Activated T-cell treated with anti-CD3 and anti-CD28 coated beads, Interleukin-2, amount 50 U/mL, for 1 hour (primary cell): Measurements from ENCODE around the gene NDUFB6.
"Not testable (repeated sequence)": the region's sequence is repeated elsewhere in the genome, so short reads cannot be mapped to it uniquely, and the experiment has no call there.

Experiments used
- DNase-seq: peaks from one replicate; pipeline ENCODE4 v3.0.0-alpha.2; 2020

The NDUFB6 gene

DNA sequence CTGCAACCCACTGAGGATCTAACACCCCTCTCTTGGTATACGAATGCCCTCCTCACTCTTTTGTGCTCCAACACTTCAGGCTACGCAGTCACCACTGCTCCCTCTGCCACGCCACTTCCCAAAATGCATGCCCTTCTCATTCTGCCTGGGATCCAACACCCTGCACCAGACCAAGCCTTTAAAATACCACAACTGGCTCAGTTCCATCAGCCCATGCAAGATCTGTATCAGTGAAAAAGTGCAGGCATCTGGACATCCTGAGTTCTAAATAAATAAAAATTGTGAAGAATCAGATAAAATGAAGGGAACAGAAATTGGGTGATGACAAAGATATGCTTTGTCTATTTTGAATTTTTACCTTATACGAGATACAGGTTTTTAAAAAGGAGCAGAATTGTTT lies 2.7 kb downstream of the NDUFB6 start:
- no peak for DNase-seq

DNA sequence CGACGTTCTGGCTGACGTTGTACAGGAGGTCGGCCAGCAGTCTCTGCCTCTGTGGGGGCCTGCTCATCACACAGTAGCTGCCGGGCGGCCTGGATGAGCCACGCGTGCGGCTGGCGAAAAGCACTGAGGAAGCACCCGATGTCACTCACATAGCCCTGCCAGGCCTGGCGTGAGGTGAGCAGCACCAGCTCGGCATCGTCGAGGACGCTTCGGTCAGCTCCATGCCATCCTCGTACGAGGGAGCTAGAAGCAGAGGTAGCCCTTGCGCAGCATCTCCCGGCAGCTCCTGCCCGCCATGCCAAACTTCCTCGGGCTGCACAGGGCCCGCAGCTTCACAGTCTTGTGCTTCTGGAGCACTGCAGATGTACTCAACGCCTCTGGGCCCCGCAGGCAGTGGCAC lies 6.2 kb downstream of the NDUFB6 start:
- DNase-seq = no peak

DNA sequence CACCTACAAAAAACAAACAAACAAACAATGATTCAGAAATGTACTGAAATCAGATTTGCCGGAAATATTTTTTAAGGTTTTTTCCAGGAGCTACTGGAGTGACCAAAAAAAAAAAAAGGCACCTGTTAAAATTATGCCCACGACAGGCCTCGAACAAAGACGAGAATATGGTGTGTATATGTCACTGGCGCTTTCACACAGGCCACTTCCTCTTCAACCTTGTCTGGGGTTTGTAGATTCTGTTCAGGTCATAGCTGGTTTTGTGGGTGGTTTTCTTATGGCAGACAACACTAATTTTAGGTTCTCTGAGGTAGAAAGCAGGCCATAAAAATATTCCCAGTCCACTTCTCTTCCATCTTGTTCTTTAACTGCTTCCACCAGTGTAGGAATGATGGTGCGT lies 7.0 kb downstream of the NDUFB6 start:
- DNase-seq = no peak

DNA sequence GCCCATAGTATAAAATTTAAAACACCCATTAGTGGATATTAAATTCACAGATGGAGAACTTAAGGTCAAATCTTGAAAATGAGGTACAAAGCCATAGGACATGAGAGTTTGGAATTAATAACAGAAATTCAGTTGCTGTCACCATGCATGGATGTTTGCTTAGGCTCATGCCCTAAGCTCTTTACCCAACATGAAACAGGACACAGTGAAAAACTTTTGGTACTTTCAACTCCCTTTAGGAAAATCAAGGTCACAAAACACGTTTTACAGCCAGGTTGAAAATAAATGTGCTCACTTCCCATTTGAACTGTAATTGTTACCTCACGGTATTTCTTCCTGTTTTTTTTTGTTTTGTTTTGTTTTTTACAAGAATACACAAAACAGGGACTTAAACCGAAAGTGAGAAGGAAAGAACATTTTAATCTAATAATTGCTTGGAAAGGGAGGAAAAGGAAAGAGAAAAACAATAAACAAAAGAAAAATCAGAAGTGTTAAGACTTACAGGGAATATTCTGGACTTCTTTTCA lies 14.5 kb downstream of the NDUFB6 start:
- DNase-seq = no peak

DNA sequence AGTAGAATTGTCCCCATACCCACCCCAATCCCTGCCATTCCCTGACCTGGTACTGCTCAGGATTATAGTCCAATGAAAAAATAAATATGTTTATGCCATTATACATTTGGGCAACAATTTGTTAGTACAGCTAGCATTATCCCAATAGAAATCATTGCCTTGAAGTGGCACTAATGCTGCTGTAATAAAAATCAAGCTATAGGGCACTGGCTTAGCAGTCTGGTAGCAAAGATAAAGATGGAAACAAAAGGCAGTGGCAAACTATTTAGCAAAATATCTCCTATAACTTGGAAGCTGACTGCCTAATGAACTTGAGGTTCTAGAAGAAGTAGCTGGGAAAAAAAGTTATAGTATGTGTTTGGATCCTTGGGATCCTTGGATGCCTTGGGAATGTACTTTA lies 18.4 kb downstream of the NDUFB6 start:
- DNase-seq = no peak

DNA sequence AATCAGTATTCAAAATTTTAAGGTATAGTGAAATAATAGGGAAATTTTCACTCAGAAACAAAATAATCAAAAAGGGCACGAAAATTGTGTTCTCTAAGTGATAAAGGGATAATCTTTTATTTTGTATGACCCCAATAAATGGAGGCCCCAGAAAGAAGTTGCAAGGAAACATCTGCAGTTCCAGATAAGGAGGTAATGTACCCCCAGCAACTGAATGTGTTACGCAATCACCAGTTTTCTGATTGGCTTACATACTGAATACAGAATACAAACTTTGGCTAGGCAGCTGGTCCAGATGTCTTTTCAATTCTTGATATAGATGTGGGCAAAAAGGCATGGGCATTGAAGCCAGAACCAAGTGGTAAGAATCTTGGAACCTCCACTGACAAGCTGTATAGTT lies 18.9 kb downstream of the NDUFB6 start:
- no peak for DNase-seq

DNA sequence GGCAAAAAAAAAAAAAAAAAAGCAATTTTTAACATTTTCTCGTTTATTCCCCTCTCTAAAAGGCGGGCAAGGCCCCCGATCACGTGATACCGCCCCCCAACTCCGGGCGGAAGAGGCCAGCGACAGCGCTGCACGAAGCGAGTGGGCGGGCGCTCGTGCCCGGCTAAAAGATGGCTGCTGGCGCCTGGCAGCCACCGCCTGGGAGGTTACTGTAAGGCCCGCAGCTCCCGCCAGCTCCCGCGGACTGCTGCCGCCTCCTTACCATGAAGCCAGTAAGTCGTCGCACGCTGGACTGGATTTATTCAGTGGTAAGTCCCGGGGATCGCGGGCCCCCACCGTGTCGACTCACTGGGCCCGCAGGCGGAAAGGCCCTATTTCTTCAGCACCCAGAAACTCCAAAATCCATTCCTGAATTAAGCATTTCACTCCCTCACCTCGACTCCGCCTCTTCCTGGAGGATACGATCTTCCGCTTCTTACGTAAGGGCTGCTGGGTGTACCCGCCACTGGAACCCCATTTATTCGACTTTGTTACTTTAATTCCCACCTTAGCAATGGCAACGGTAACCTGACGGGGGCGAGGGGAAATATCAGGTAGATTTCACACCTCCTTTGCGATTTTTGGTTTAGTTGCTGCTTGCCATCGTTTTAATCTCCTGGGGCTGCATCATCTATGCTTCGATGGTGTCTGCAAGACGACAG lies 20.6 kb downstream of the NDUFB6 start, which contains the start of the genes SMIM27 and TOPORS:
SMIM27 (plus strand) TSS at position 156 of the 701 bp plus-strand sequence; CDS start at position 264, 108 bp downstream.
TOPORS (minus strand) TSS at position 415 of the 701 bp plus-strand sequence; CDS start at position 265, 150 bp downstream.
- peak; percentile 91 for DNase-seq

DNA sequence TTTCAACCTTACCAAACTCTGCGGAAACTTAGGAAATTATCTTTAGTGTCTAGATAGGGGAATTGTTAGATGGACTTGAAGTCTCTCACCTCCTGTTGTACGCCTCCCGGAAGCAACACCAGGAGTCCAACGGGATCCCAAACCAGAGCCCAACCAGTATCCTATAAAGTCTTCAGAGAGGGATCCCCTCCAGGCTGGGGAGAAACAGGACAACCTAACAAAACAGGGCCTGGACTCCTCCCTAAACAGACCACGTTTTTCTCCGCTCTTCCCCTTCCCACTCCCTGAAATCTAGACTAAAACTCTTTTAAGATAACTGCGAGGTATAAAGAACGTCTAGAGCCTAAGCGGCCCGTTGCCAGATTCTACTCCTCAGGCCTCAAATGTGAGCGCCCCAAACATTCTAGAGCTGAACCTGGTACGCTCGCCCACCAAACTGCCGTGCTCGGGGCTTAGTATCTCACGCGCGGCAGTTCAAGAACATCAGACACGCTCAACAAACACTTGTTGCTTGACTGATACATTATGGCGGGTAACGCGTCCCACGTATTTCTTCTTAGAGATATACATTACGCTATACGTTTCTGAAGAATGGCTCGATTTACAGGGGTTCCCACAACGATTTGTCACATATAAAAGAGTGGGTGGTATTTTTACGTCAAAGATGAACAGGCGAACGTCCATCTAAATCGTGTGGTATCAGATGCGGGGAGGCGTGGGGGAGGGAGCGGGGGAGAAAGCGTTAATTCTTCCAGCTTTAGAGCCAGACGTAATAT lies 21.5 kb downstream of the NDUFB6 start:
- DNase-seq = peak; percentile 58

DNA sequence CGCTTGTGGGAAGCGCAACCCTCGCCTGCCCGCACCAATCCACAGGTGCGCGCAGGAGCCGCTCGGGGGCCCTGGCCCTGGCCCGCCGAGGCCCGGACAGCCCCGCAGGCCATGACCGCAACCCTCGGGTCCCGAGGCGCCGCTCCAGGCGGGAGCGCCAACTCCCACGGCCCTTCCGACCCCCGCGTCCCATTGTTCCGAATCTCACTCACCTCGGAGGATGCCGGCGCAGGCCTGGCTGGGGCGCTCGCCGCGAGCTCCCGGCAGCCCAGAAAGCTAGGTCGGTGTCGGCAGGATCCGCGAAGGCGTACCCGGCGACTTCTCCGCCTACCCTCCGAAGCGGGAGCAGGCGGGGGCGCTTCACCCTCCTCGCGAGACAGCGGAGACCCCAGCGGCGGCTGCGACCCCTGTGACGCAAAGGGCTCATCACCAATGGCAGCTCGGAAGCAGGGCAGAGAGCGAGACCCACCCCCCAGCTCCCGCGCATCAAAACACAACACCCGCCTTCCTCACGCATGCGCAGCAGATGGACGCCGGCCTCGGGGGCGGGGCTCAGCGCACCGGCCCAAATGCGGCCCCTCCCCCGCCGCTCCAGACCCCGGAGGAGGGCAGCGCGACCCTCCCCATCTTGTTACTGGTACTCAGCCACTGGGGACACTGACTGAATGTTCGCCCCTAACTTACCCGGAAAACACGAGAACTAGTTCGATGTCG lies 22.2 kb downstream of the NDUFB6 start:
- DNase-seq = peak; percentile 95

DNA sequence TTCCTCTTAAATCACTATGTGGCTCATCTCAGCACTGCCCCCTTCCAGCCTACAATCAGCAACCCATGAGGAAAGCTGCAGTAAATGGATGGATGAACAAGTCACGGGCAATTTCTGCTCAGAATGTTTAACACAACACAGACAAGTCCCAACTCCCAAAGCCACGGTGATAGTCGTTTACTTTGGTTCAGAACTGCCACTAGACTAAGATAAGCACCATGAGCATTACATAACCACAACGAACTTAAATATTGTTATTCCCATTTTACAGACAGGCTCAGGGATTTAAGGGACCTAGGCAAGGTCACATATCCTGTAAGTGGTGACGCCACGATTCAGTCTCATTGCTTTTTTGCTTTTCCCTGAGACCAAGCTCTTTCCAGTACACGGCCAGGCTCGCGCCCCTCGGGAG lies 22.8 kb downstream of the NDUFB6 start:
- no peak for DNase-seq

DNA sequence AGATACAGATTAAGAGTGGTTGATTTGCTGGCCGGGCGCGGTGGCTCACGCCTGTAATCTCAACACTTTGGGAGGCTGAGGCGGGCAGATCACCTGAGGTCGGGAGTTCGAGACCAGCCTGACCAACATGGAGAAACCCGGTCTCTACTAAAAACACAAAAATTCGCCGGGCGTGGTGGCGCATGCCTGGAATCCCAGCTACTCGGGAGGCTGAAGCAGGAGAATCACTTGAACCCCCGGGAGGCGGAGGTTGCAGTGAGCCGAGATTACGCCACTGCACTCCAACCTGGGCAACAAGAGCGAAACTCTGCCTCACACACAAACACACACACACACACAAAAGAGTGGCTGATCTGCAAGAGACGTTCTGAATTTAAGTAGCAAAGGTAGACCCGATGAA lies 24.7 kb downstream of the NDUFB6 start:
- not testable (repeated sequence) for DNase-seq

DNA sequence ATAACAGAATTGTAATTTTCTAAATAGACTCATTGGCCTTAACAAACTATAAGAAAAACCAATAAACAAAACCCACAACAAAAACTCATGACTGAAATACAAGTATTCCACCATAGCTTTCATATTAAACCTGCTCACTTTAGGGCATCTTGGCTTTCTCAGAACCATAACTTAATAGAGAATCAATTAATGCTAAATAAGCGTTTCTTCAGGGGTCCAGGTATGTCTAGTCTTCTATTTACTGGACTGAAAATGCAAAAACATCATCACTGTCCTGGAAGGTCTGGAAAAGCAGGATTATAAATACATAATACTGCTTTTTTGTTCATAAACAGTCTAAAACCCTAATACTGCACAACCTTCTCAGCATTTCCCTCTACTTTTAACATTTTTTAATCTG lies 27.1 kb downstream of the NDUFB6 start:
- no peak for DNase-seq

DNA sequence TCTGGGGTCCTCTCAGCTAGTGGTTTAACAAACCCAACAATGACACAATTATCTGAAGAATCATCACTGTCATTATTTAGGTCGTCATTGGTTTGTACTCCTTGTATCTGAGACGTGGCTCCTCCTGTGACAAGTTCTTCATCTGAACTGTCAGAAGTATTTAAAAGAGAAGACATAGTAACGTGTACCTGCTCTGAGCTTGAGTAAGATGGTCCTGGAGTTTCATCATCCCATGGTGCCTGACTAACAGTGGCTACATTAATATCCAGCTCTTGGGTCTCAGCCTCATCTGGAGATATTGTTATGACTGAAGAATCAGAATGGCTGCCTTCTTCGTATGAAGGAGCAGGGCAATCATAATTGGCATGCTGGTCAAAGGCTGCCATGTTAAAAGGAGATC lies 29.9 kb downstream of the NDUFB6 start:
- no peak for DNase-seq

DNA sequence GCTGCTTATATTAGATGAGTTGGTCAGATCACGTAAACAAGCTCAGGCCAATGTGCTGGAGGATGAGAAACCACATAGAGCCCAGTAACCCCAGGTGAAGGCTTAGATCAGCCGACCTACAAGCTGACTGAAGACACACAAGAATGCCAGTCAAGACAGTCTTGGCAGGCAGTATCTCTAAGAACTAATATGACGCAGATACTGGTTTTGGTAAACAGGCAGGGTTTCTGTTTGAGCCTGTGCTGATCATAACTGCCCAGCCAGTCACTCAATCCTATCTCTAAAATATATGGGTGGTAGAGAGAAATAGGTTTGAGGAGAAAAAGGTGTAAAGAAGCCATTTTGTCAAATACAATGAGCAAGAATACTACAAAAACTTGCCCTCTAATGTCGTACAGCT lies 39.1 kb downstream of the NDUFB6 start:
- no peak for DNase-seq

DNA sequence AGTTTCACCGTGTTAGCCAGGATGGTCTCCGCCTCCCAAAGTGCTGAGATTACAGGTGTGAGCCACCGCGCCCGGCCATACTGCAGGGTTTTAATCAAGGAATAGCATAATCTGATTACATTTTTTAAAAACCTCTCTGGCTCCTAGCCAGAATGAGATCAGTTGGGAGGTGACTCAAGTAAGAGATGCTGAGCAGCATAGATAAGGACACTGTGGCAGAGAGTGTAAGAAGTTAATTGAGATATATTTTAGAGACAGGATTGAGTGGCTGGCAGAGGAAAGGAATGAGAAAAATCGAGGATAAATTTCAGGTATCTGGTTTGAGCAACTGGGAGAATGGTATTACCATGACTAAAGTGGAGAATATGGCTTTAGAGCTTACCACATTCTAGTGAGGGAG lies 39.6 kb downstream of the NDUFB6 start:
- no peak for DNase-seq

DNA sequence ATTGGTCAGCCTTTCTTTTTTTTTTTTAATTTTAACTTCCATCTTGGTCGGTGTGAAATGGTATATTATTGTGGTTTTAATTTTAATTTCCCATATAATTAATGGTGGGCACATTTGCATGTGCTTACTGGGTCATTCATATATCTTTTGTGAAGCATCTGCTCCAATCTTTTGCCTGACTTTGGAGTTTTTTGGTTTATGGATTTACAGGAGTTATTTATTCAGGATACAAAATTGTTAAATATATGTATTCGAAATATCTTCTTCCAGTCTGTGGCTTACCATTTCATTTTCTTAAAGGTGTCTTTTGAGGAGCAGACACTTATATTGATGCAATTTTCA lies 46.3 kb downstream of the NDUFB6 start:
- DNase-seq = no peak

DNA sequence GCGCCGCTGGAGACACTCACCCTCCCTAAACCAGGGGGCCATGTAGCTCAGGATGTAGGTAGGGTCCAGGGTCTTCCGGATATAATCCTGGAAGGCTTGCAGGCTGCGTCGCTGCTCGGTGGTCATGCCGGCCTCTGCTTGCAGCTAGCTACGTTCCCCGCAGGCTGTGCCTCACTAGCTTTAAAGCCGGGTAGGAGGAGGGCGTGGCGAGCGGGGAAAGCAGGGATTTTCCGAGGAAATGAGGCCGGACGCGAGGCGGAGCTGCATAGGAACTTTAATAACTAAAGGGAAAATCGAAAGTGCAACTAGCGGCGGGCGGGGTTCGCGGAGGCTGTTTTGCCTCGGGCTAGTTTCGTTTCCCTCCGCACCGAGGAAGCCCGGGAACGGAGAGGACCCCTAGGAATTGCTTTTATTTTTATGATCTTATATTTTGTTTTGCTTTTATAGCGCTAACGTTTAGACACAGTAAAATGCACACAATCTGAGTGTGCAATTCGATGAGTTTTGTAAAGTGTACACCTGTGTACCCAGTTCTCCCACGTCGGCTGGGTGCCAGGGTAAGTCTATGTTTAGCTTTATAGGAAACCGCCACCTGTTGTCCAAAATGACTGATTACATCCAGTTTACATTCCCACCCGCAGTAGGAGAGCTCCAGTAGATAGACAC lies 46.8 kb downstream of the NDUFB6 start, which contains the start of gene RIGI:
RIGI (minus strand) TSS at position 156 of the 666 bp plus-strand sequence; CDS start at position 126, 30 bp downstream.
- peak; percentile 80 for DNase-seq

DNA sequence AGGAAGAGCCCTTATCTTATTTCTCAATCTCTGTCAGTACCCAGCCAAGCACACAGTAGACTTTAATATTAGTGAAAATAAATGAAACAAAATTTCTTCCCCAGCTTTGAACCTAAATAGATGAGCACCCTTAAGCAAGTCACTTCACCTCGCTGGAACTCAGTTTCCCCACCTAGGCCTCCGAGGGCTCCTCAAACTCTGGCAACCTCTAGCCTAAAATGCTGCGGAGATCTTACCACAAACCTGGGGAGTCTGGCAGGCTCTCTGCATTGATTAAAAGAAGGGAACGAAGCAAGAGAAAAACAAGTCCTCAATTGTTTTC lies 47.3 kb downstream of the NDUFB6 start:
- DNase-seq = no peak

DNA sequence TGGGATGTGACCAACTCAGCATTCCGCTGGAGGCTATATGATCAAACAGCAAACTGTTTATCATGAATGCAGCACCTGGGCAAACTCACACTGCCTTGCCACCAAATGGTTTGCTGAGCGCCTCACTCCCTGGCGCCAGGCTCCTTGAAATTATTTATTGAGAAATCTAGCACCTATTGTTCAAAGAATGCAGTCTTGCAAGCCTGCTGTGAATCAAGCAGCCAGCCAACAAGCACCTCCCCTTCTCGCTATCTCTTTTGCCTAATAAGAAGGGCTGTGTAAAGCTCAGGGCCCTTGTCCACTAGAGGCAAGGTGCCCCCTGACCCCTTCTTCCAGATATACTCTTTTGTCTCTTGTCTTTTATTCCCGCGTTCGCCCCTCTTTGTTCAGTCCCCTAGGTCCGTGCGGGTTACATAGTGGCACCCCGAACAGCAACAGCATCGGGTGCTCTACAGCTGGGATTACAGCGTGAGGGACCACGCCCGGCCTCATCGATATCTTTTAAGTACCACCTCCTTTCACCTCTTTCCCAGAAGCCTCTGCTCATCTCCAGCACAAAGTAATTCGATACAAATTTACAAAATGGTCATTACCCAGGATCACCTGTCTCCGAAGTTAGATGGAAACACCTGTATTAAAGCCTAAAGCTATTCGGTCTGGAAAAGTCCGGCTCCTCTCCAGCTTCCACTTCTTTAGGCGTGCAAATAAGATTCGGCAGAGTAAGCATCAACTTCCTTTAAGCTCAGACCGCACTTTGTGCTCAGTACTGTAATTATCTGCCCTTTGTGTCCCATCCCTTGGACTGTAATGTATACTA lies 47.9 kb downstream of the NDUFB6 start:
- DNase-seq = peak; percentile 32

DNA sequence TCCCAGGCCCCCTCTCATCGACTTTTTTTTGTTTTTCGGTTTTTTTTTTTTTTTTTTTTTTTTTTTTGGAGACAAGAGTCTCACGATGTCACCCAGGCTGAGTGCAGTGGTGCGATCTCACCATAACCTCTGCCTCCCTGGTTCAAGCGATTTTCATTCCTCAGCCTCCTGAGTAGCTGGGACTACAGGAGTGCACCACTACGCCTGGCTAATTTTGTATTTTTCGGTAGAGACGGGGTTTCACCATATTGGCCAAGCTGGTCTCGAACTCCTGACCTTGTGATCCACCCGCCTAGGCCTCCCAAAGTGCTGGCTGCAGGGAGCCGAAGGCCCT lies 48.4 kb downstream of the NDUFB6 start:
- not testable (repeated sequence) for DNase-seq

DNA sequence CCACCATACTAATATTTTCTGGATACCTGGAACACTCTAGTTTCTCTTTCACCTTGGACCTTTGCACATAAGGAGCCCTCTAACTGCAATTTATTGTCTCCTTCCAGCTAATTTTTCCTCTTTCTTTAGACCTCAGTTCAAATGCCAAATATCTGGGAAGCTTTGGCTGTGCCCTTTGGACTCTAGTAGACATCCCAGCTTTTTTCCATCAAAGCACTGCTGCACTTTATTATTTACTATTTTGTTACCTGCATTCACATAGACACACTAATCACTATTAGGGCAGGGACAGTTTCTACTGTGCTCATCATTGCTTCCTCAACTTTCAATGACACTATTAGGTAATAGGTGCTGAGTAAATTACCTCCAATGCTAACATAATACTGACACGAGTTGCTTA lies 49.0 kb downstream of the NDUFB6 start:
- no peak for DNase-seq

DNA sequence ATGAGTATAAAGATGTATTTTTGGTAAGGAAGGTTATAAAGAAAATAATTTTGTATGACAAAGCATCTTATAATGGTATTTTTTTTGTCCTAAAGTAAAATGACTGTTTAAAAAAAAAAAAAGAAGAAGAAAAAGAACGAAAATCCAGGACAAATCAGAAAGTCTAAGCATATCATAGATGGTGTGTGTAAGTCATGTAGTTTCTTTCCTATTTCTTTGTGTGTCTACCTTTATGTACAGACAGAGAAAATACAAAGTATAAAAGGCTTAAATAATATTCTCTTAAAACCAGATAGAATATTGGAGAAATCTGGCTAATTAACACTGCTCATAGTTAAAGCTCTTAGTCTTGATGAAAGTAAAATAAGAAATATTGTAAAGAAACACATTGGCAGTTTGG lies 54.7 kb downstream of the NDUFB6 start:
- DNase-seq = no peak
